SK-N-SH (cell line): ENCODE results near the gene SH2B3.

Experiments used
- EP300 ChIP-seq, 2 experiments: IDR thresholded peaks; 2 replicates each; pipeline versions ENCODE4 v1.4.0 to v1.6.1; 2012; ENCODE audit warnings: borderline replicate concordance in 1 of 2, low read depth in 1 of 2, low read length in 1 of 2
- GATA2 ChIP-seq: sonication (generic); formaldehyde crosslinking; IDR thresholded peaks from 2 replicates; pipeline ENCODE4 v1.5.0; 2020; ENCODE audit warnings: mild to moderate bottlenecking, missing genetic modification reagents
- JUND ChIP-seq: IDR thresholded peaks from 2 replicates; pipeline ENCODE4 v1.4.0; 2012
- MEF2A ChIP-seq: IDR thresholded peaks from 2 replicates; pipeline ENCODE4 v1.4.0; 2012; ENCODE audit warnings: low read depth, borderline replicate concordance
- MXI1 ChIP-seq: IDR thresholded peaks from 2 replicates; pipeline ENCODE4 v1.6.1; 2012; ENCODE audit warnings: mild to moderate bottlenecking, low read depth, low read length, improper control_type of control experiment
- NFIC ChIP-seq: IDR thresholded peaks from 2 replicates; pipeline ENCODE4 v1.4.0; 2012; ENCODE audit warnings: borderline replicate concordance
- RAD21 ChIP-seq: IDR thresholded peaks from 2 replicates; pipeline ENCODE4 v1.6.1; 2012; ENCODE audit warnings: mild to moderate bottlenecking, low read length
- REST ChIP-seq: IDR thresholded peaks from 2 replicates; pipeline ENCODE4 v1.6.1; 2012; ENCODE audit warnings: mild to moderate bottlenecking, low read depth, low read length, moderate library complexity
- SIN3A ChIP-seq: IDR thresholded peaks from 2 replicates; pipeline ENCODE4 v1.6.1; 2012; ENCODE audit warnings: low read depth, mild to moderate bottlenecking, low read length, moderate library complexity, borderline replicate concordance
- TF ChIP-seq, protein P1 (sequence below): fragments of 200-600 bp; sonication (generic); IDR thresholded peaks from 2 replicates; pipeline ENCODE4 v1.6.1; 2017; ENCODE audit warnings: antibody characterized with exemption, mild to moderate bottlenecking, moderate library complexity

DNA sequence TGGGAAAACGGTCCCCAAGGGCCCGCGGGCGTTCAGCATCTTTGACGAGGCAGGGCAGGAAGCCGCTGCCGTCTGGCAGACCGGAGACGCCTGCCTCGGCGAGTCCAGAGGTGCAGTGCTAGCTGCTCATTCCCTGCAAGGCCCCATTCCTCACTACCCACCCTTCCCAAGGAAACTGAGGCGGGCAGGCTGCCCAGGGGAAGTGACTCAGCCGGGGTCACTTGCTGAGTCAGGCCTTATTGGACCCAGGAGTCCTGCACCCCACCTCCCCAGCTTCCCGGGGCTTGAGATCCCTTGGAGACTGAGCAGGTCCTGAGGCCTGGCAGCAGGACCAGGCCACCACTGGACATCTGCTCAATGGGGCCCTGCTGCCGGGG is 3.7 kb downstream of the SH2B3 start:
- TF ChIP-seq, protein P1, sequence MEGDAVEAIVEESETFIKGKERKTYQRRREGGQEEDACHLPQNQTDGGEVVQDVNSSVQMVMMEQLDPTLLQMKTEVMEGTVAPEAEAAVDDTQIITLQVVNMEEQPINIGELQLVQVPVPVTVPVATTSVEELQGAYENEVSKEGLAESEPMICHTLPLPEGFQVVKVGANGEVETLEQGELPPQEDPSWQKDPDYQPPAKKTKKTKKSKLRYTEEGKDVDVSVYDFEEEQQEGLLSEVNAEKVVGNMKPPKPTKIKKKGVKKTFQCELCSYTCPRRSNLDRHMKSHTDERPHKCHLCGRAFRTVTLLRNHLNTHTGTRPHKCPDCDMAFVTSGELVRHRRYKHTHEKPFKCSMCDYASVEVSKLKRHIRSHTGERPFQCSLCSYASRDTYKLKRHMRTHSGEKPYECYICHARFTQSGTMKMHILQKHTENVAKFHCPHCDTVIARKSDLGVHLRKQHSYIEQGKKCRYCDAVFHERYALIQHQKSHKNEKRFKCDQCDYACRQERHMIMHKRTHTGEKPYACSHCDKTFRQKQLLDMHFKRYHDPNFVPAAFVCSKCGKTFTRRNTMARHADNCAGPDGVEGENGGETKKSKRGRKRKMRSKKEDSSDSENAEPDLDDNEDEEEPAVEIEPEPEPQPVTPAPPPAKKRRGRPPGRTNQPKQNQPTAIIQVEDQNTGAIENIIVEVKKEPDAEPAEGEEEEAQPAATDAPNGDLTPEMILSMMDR = no peak
- TF ChIP-seq NFIC = peak; percentile 74; the same call in 1 of the 2 replicates
- TF ChIP-seq JUND = no peak; the same call in 1 of the 2 replicates
- TF ChIP-seq RAD21 = no peak
- no peak for TF ChIP-seq EP300 (IDR thresholded peaks at IDR 0.05; ENCODE audit: borderline replicate concordance in 1 of 2, low read depth in 1 of 2, low read length in 1 of 2)
- TF ChIP-seq SIN3A = no peak
- TF ChIP-seq REST = no peak
- TF ChIP-seq MEF2A = no peak
- TF ChIP-seq MXI1 = no peak
- TF ChIP-seq GATA2 = no peak
